Measurements from ENCODE around the gene ADRA2C. TPM values are rescaled to one million over a fixed set of nuclear protein-coding genes. Genes with fewer than 3 reads are reported as not detected.

ADRA2C gene
- total and polyA plus RNA-seq, 12 donors = 1.1 to 34.0 (median 5.3) TPM

DNA sequence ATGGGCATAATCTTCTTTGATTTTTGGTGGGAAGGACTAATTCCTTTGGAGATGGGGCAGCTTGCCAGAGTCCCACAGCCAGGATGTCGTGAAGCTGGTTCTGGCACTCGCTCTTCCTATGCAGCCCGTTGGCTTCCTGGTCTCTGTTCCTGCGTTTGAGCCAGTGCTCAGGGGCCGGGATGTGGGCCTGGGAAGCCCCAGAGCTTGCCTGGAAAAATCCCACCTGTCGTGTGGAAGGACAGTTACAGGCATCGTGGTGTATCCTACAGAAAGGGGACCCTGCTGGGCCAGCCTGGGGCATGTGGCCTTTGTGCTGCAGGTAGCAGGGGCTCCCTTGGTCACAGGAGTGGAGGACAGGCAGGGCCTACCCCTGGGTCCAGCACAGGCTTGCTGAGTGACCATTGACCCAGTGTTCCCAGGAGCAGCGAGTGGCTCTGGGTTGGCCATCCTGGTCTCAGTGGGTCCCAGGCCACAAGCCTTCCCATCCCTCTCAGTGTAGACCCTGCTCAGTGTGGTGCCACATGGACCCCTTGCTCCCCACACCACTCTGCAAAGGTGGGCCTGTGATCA lies 50.2 kb downstream of the ADRA2C start:
- Histone ChIP-seq H3K27ac (no peak overlapping the region), H3K4me3 (no peak overlapping the region), H3K9me3 (replicated peaks in 1 of 3) (no peaks in the 10 kb centered on the region), H3K27me3 (no peaks in the 10 kb centered on the region), H3K4me1 (replicated peaks in 1 of 2) (no peaks in the 10 kb centered on the region), H3K36me3 (replicated peaks in 1 of 2) (no peaks in the 10 kb centered on the region)
- TF ChIP-seq POLR2A (IDR thresholded peaks at IDR 0.05) = no peak
- TF ChIP-seq, protein P1, sequence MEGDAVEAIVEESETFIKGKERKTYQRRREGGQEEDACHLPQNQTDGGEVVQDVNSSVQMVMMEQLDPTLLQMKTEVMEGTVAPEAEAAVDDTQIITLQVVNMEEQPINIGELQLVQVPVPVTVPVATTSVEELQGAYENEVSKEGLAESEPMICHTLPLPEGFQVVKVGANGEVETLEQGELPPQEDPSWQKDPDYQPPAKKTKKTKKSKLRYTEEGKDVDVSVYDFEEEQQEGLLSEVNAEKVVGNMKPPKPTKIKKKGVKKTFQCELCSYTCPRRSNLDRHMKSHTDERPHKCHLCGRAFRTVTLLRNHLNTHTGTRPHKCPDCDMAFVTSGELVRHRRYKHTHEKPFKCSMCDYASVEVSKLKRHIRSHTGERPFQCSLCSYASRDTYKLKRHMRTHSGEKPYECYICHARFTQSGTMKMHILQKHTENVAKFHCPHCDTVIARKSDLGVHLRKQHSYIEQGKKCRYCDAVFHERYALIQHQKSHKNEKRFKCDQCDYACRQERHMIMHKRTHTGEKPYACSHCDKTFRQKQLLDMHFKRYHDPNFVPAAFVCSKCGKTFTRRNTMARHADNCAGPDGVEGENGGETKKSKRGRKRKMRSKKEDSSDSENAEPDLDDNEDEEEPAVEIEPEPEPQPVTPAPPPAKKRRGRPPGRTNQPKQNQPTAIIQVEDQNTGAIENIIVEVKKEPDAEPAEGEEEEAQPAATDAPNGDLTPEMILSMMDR (IDR thresholded peaks at IDR 0.05) = no peak
- DNase-seq = no peak
- intact Hi-C loops (cut with DNase I) = no loop called here
- WGBS, 4 donors = 79 to 90% (median 87%) methylated on average over 7 to 8 of the region's 8 CpGs

DNA sequence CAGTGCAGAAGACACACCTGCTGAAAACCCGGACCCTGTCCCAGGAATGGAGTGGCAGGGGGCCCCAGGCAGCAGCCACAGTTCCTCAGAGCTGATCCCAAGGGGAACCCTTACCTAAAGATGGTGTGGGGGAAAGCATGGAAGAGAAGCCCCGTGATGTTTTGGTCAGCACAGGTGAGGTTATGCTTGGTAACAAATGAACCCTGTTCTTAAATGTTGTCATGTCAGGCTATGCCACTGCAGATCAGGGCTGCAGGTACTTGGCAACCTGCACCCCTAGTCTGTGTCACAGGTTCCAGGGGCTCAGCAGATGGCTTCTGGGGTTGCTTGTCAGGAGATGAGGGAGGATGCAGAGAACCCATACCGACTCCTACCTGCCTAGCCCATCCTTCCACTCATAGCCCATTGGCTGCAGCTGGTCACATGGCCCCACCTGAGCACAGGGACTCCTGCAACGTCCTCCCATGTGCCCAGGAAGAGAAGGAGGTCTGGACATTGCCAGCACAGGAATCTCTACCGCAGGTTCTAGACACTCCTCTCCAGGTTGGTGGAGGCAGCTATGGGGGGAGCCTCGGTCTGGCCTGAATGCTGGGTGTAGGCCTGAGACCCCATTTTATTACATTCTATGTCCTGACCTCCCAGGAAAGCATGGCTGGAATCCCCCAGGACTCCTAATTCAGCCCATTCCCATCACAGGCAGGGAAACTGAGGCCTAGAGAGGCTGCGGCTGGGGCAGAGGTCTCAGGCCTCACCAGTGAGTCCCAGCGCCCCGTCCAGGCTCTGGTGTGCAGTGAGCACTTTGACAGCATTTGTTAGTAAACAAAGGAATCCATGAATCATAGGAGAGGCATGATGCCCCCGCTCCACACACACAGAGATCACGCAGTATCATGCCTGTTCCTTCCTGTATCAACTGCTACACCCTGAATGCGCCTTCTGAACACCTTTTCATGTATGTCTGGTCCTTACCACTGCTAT lies 51.1 kb downstream of the ADRA2C start:
- TF ChIP-seq POLR2A (IDR thresholded peaks at IDR 0.05) = no peak
- TF ChIP-seq, protein P1 (IDR thresholded peaks at IDR 0.05) = no peak
- no peak for DNase-seq
- Histone ChIP-seq H3K36me3 (replicated peaks in 1 of 2) (no peaks in the 10 kb centered on the region), H3K4me3 (no peak overlapping the region), H3K4me1 (replicated peaks in 1 of 2) (no peaks in the 10 kb centered on the region), H3K27me3 (no peaks in the 10 kb centered on the region), H3K9me3 (replicated peaks in 1 of 3) (no peaks in the 10 kb centered on the region), H3K27ac (no peak overlapping the region)
- intact Hi-C loops (cut with DNase I) = no loop called here
- 87 to 92% (median 90%) methylated on average over 7 to 12 of the region's 12 CpGs for WGBS, 4 donors

Other genes starting within 250 kb of the ADRA2C start
- gene LRPAP1, start 234.0 kb upstream of the ADRA2C start, total RNA-seq = 100 to 1,000 TPM; 169 to 309 (median 193) TPM
- 10 to 100 TPM; 32.9 to 79.6 (median 40.4) TPM for gene LRPAP1, start 234.0 kb upstream of the ADRA2C start, polyA plus RNA-seq

Measured in adrenal gland (tissue), 12 donors.